Activated CD4-positive, alpha-beta T cell treated with anti-CD3 and anti-CD28 coated beads, Interleukin-2, Interleukin-4, amounts not matched to agents 100 ng/mL and 50 ng/mL, durations not matched to agents 16 hours and 8 hours (primary cell): ENCODE results near the gene FAM237B.

Source experiments
- DNase-seq: peaks from one replicate; pipeline ENCODE4 v3.0.0-alpha.2; 2020; ENCODE audit warnings: low spot score

The FAM237B gene

GRCh38 chr7:90290244-90291113 is 30.6 kb downstream of the FAM237B start:
- DNase-seq: no peak

GRCh38 chr7:90288154-90288553 is 33.0 kb downstream of the FAM237B start:
- no peak for DNase-seq

- DNase-seq: no peak
Measured at GRCh38 chr7:90276033-90276728, 44.9 kb downstream of the FAM237B start.

- no peak for DNase-seq
Measured at GRCh38 chr7:90274161-90274560, 46.9 kb downstream of the FAM237B start.

- no peak for DNase-seq
Measured at GRCh38 chr7:90272242-90272641, 48.9 kb downstream of the FAM237B start.

GRCh38 chr7:90271753-90272152 is 49.4 kb downstream of the FAM237B start:
- no peak for DNase-seq

GRCh38 chr7:90270431-90271178 is 50.5 kb downstream of the FAM237B start:
- DNase-seq: no peak

- no peak for DNase-seq
Measured at GRCh38 chr7:90269163-90269562, 51.9 kb downstream of the FAM237B start.

- DNase-seq: no peak
Measured at GRCh38 chr7:90267263-90267858, 53.7 kb downstream of the FAM237B start.

GRCh38 chr7:90266808-90267207 is 54.3 kb downstream of the FAM237B start:
- DNase-seq: no peak
